NCI-H128 (cell line): Measurements from ENCODE around the gene SLC25A18.
"Not testable (repeated sequence)": the region's sequence is repeated elsewhere in the genome, so short reads cannot be mapped to it uniquely, and the experiment has no call there.

Experiments
- DNase-seq: peaks from one replicate; lab custom pipeline; 2025; ENCODE audit not compliant: unreplicated experiment; lab: John Stamatoyannopoulos, UW

Gene SLC25A18, protein sequence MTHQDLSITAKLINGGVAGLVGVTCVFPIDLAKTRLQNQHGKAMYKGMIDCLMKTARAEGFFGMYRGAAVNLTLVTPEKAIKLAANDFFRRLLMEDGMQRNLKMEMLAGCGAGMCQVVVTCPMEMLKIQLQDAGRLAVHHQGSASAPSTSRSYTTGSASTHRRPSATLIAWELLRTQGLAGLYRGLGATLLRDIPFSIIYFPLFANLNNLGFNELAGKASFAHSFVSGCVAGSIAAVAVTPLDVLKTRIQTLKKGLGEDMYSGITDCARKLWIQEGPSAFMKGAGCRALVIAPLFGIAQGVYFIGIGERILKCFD

DNA sequence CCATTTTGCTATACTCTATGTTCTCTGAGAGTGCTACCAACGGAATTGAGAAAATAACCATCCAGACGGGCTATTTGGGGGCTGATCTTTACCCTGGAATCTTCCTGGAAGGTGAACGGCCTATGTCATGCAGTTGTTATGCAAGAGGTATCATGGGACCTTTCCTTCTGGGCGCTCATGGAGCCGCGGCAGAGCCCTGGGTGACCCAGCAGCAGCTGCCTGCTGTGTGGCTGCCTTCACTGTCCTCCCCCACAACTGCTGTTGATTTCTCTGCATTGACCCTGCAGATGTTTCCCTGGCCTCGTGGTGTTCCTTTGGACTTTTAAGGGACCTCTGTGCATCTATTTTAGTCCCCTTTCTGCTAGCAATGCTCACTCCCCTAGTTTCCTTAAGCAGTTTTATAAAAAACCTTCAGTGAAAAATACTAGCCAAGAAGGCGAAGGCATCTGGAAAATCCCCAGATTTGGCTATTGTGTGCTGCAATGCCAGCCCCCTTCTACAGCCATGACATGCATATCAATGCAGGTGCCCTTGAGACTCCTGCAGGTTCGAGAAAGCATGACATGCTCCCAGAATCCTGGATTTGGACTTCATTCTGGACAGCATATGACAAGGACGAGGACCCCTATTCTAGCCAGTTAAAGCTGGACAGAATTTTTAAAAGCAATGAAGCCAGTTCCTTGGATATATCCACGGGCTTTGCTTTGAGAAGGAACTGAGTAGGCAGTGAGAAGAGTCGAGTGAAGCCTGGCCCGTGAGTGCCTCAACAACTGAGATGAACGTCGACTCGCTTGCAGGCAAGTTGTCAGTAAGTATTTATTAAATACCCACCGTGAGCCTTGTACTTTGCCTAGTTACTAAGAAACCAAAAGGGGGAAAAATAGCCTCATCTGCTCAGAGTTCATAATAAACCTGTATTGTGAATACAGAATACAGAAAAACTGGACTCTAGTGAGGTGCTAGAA lies at the start of gene SLC25A18:
Gene SLC25A18 (plus strand): TSS at position 593 of the 965 bp plus-strand sequence. CDS start 16,447 bp downstream, outside the sequence.
- no peak for DNase-seq

DNA sequence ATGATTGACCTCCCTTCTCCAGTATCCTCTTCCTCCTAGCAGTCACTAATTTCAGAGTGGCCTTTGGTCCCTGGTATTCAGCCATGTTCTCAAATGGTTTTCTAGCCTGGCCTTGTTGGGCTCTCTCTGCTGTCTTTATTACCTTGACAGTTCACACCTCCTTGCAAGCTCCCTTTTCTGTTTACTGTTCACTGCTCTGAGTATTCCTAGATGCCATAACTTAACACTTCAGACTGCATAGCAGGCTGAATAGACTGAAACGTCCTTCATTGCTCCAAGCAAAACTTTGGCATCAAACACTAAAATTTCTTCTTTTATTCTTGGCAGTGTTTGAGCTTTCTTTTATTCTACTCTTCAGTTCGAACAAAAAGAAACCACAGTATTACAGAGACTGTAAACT lies 49.7 kb upstream of the SLC25A18 start:
- DNase-seq, result no peak

DNA sequence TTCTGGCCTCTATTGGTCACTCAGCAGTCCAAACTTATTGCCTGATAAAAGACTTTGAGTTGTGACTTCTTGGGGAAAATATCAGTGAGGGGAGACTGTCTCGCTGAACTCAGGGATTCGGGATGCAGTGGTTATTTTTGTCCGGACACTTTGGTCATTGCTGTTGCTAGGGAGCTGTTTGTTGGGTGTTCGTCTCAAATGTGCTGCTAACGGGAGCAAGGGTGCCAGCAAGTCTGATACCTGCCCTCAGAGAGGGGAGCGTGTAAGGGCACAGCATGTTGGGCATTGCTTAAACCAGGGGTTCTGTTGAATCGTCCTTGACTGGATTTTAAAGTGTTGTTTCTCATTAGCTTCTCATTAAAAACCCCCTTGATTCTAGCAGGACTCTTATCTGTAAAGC lies 49.2 kb upstream of the SLC25A18 start:
- no peak for DNase-seq

DNA sequence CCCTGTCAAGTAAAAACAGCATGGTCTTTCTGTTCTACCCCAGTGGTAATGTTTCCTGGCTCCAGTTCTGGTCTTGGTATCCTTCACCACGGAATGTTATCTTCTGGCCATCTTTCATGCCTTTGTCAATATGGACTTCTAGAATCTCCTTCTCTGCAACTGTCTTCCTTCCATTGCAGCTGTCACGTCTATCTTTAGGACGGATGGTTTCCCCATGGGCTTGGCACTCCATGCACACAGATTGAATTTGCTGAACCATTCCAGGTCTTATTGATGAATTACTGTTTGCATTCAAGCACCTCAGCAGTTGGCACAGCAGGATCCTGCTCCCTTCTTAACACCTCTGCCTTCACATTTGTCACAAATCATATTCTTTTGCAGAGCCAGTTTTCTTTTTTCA lies 44.9 kb upstream of the SLC25A18 start:
- no peak for DNase-seq

DNA sequence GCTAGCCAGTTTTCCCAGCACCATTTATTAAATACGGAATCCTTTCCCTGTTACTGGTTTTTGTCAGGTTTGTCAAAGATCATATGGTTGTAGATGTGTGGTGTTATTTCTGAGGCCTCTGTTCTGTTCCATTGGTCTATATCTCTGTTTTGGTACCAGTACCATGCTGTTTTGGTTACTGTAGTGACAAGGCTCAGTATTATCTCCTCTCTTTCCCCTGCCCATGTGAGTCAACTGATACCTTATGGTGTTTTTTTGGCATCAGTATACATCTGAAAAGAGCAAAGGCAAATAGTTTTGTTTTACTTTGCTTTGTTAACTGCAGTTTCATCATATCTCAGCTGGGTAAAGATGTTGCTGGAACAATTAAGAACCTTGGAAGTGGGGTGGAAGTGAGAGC lies 41.3 kb upstream of the SLC25A18 start:
- not testable (repeated sequence) for DNase-seq

DNA sequence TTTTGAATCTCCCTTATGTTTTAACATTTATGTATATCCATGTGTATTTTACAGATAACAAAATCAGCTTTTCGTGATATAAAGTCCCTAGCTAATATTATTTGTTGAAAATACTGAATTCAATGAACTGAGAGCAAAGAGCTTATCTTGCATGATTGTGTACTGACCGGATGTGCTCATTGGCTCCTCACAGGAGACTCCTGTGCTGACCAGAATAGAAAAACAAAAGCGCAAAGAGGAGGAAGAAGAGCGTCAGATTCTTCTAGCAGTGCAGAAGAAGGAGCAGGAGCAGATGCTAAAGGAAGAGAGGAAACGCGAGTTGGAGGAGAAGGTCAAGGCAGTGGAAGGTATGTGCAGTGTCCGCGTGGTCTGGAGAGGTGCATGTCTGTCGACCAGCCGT lies 39.4 kb upstream of the SLC25A18 start:
- no peak for DNase-seq

DNA sequence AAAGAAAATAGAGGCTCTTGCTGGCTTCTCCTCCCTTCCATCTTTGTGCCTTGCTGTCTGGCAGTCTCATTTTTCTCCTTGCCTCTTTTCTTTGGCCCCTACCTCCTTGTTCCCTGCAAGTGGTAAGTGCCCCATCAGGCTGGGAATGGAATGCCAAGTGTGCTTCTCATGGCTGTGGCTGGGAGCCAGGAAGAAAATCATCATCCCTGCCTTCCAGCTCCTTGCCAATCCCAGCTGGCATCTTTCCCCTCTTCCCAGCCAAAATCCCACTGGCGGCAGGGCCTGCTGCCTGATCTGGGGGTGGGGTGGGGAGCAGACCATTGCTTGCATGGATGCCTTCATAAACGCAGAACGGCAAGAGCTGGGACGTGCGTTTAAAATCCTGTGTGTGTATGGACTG lies 27.0 kb upstream of the SLC25A18 start:
- no peak for DNase-seq

DNA sequence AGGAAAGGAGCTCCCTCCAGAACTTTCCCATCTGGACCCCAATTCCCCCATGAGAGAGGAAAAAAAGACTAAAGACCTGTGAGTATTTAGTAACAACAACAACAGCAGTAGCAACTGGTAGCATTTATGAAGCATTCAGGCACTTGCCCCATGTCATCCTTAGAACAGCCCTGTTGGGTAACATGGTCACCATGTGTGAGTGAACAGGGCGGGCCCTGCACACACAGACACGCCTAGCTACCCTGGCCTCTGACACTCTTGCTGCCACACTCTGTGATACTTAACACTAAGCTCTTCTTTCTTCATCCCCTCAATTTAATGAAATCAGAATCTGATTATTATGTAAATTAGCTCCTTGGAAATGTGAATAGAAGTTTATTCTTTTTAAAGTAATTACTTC lies 26.1 kb upstream of the SLC25A18 start:
- no peak for DNase-seq

DNA sequence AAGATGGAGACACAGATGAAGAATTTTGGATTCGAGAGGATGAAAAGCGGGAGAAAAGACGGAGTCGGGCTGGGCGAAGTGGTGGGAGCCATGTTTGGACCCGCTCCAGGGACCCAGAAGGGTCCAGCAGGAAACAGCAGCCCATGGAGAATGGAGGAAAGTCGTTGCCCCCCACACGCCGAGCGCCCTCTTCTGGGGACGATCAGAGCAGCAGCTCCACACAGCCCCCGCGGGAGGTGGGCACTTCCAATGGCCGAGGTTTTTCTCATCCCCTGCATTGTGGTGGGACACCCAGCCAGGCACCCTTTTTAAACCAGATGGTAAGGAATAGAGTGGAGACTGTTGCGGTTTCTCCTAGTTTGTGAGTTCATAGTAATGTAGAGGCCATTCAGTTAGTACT lies 22.8 kb upstream of the SLC25A18 start:
- no peak for DNase-seq

DNA sequence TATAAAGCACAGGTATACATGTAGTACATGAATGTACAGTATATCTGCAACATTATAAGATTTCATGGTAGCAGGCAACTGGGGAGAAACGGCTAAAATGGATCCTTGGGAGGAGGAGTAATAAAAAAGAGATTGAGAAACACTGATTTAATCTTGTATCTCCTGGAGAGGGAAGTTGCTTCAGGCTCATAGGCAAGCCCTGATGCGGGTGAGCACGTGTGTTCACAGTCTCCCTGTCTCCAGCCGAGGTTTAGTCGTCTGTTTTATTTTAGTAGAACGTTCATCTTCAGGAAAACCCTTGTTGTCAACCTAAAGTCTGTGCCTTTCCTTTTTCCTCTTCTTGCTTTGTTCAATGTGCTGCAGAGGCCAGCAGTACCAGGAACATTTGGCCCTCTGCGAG lies 21.8 kb upstream of the SLC25A18 start:
- no peak for DNase-seq

DNA sequence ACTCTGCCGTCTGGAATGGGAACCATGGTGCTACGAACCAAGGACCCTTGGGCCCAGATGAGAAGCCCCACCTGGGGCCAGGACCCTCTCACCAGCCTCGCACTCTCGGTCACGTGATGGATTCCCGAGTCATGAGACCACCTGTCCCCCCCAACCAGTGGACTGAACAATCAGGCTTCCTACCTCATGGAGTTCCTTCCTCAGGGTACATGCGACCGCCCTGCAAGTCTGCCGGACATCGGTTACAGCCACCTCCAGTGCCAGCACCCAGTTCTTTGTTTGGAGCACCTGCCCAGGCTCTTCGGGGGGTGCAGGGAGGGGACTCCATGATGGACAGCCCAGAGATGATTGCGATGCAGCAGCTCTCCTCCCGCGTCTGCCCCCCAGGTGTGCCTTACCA lies 20.8 kb upstream of the SLC25A18 start:
- no peak for DNase-seq

DNA sequence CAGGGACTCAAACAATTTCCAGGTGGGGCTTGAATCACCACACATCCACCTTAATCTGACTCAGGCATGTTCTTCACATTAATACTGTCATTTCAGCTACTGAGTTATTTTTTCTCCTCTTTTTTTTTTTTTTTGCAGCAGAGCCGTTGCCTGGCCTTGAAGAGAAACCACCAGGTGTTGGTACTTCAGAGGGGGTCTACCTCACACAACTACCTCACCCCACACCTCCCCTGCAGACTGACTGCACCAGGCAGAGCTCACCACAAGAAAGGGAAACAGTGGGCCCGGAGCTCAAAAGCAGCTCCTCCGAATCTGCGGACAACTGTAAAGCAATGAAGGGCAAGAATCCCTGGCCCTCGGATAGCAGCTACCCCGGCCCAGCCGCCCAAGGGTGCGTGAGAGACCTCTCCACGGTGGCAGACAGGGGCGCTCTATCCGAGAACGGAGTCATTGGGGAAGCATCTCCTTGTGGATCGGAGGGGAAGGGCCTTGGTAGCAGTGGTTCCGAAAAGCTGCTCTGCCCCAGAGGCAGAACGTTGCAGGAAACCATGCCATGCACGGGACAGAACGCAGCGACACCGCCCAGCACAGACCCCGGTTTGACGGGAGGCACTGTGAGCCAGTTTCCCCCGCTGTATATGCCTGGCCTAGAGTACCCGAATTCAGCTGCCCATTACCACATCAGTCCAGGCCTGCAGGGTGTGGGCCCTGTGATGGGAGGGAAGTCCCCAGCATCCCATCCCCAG lies 15.1 kb upstream of the SLC25A18 start:
- DNase-seq, result no peak

DNA sequence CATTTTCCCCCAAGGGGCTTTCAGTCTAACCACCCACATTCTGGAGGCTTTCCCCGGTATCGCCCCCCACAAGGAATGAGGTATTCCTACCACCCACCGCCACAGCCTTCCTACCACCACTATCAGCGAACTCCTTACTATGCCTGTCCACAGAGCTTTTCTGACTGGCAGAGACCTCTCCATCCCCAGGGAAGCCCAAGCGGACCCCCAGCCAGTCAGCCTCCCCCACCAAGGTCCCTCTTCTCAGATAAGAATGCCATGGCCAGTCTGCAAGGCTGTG lies 14.6 kb upstream of the SLC25A18 start:
- DNase-seq, result no peak

DNA sequence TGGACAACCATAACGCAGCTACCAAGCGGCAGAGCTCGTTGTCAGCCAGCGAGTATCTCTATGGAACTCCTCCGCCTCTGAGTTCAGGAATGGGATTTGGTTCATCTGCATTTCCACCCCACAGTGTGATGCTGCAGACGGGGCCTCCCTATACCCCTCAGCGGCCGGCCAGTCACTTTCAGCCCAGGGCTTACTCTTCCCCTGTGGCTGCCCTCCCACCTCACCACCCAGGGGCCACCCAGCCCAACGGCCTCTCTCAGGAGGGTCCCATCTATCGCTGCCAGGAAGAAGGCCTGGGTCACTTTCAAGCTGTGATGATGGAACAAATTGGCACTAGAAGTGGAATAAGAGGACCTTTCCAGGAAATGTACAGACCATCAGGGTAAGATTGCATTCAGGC lies 14.1 kb upstream of the SLC25A18 start:
- DNase-seq, result no peak

DNA sequence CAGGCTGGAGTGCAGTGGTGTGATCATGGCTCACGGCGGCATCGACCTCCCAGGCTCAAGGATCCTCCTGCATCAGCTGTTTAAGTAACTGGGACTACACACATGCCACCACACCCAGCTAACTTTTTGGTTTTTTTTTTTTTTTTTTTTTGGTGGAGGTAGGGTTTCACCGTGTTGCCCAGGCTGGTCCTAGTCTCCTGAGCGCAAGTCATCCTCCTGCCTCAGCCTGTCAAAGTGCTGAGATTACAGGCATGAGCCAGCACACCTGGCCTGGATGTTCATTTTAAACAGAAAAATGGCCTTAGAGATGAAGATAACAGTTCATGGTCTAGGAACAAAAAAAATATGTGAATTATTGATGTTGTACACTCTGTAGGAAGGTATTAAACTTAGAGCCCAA lies 13.6 kb upstream of the SLC25A18 start:
- no peak for DNase-seq

DNA sequence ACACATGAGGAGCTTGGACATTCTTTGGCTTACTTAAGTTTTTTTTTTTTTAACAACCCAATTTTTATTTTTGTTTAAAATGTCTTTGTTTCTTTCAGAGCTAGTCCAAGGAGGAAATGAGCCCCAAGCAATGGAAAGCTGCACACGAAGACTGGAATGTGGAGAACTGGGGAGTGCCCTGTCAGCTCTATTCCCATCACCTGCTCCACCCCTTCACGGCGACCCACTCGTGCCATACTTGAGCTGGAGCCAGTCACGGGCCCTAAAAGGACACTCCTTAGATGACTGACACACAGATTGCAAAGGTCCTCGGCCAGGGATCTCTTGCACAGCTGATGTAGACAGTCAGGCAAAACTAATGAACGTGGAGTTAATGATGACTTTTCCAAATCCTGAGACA lies 10.6 kb upstream of the SLC25A18 start:
- DNase-seq, result no peak

DNA sequence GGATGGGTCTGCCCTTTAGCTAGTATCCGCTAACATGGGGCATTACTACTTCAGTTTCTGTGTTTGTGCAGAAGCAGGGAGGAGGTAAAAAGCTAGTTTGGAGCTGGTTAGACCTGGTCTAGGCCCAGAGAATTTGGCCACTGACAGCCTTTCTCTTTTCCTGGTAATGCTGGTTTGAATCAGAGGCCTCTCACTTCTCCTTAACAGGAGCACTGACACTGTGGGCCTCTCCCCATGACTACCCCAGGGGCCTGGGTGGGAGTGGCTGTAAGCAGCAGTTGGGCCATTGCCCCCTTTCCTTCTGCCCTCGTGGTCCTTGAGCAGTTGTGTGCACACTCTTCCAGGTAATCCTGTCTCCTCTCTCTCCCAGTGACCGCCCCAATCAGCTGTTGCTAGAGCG lies 8.5 kb upstream of the SLC25A18 start:
- no peak for DNase-seq

DNA sequence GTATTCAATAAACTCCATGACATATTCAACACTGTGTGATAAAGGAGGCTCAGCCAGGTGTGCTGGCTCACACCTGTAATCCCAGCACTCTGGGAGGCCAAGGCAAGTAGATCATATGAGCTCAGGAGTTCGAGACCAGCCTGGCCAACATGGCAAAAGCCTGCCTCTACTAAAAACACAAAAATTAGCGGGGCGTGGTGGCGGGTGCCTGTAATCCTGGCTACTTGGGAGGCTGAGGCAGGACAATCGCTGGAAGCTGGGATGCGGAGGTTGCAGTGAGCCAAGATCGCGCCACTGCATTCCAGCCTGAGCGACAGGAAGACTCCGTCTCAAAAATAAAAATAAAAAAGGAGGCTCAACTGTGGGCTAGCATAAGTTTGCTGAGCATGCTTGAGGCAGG lies 4.1 kb upstream of the SLC25A18 start:
- DNase-seq, result no peak

DNA sequence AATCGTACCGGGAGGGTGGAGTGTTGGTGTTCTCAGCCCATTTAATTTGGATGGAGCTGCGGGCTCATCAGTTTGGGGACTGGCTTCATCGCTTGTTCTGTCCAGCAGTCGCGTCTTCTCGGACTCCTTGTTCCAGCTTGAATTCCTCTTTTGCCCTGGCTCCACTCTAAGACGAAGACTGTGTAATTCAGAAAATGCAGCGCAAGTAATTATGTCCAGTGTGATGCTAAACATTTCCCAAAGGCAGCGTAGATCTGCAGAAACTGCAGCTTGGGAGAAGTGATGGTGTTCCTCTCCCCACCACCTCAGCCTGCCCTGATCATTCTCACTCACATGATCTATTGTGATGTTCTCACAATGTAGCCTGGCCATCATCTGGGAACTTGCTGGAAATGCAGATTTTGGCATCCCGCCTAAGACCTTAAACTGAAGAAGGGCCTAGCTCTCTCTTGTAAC lies 666 bp downstream of the SLC25A18 start:
- no peak for DNase-seq

DNA sequence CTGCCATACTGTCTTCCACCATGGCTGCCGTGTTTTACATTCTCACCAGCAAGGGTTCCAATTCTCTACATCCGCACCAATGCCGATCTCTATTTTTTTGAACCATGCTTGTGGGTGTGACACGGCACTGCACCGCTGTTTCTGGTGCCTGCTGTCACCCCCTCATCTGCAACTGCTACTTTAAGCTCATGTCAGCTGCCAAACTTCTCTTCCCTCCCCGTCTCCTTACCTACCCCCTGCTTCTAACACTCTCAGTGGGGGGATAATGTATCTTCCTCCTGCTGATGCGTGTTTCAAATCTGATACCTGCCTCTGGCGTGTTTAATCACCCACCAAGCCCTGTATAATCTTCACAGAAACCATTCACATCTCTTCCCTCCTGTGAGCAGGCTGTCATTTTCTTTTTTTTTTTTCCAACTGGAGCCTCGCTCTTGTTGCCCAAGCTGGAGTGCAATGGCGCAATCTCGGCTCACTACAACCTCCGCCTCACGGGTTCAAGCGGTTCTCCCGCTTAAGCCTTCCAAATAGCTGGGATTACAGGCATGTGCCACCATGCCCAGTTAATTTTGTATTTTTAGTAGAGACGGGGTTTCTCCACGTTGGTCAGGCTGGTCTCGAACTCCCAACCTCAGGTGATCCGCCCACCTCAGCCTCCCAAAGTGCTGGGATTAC lies 2.9 kb downstream of the SLC25A18 start:
- not testable (repeated sequence) for DNase-seq

DNA sequence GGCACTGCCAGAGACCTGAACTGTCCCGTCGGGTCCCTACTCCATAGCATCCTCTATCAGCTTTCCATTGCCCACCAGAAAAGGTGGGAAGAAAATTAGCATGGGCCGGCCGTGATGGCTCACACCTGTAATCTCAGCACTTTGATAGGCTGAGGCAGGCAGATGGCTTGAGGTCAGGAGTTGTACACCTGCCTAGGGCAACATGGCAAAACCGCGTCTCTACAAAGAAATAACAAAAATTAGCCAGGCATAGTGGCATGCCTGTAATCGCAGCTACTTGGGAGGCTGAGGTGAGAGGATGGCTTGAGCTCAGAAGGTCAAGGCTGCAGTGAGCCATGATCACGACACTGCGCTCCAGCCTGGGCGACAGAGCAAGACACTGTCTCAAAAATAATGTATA lies 3.5 kb downstream of the SLC25A18 start:
- DNase-seq, result no peak
